Mammary epithelial cell (primary cell): Measurements from ENCODE around the gene ZC3H12A.

ENCODE experiments used
- EZH2 ChIP-seq: IDR thresholded peaks from 2 replicates; pipeline ENCODE4 v1.6.1; 2012; ENCODE audit warnings: low read length, inconsistent platforms, borderline replicate concordance
- TF ChIP-seq, protein P1 (sequence below), 2 donors: IDR thresholded peaks in 1 of 2; conservative IDR thresholded peaks in 1 of 2; 2 replicates each; pipeline ENCODE4 v1.5.1; 2011 to 2012; ENCODE audit warnings: inconsistent platforms in 2 of 2, low read length in 2 of 2, mild to moderate bottlenecking in 2 of 2, control low read depth in 1 of 2, low read depth in 1 of 2; ENCODE audit not compliant: insufficient read depth in 1 of 2; ENCODE audit errors: extremely low read depth in 1 of 2

DNA sequence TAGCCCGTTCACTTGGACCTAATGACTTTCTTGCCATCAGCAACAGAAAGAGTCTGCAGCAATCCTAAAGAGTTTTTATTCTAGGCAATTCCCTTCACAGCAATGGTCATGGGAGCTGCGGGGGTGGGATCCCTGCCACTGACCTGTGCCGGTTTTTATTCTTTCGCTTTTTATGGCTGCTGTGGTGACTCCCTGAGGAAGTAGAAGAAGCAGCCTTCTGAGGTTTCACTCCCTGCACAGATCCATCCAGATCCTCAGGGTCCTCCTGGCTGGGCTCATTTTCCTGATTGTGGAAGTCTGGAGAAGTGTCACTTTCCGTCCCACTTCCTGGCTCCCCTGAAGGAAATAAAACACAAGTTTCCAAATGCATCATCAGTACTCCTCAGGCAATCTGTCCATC, 27.3 kb downstream of the ZC3H12A start:
- TF ChIP-seq, protein P1, sequence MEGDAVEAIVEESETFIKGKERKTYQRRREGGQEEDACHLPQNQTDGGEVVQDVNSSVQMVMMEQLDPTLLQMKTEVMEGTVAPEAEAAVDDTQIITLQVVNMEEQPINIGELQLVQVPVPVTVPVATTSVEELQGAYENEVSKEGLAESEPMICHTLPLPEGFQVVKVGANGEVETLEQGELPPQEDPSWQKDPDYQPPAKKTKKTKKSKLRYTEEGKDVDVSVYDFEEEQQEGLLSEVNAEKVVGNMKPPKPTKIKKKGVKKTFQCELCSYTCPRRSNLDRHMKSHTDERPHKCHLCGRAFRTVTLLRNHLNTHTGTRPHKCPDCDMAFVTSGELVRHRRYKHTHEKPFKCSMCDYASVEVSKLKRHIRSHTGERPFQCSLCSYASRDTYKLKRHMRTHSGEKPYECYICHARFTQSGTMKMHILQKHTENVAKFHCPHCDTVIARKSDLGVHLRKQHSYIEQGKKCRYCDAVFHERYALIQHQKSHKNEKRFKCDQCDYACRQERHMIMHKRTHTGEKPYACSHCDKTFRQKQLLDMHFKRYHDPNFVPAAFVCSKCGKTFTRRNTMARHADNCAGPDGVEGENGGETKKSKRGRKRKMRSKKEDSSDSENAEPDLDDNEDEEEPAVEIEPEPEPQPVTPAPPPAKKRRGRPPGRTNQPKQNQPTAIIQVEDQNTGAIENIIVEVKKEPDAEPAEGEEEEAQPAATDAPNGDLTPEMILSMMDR (conservative IDR thresholded peaks at IDR 0.05 in 1 of 2, IDR thresholded peaks at IDR 0.05 in 1 of 2; ENCODE audit: extremely low read depth in 1 of 2, insufficient read depth in 1 of 2, low read depth in 1 of 2, low read length in 2 of 2), result no peak
- TF ChIP-seq EZH2, result no peak
